Stimulated activated CD8-positive, alpha-beta memory T cell treated with anti-CD3 and anti-CD28 coated beads, Interleukin-4, amount 100 ng/mL, for 4 hours (primary cell): ENCODE measurements around the gene ZC3H12D.

Experiments used
- DNase-seq, 2 donors: peaks; one replicate each; pipeline ENCODE4 v3.0.0-alpha.2; 2020; ENCODE audit warnings: low read depth in 2 of 2, low spot score in 1 of 2

Gene ZC3H12D

GRCh38 chr6:149443411-149444181 lies 41.2 kb downstream of the ZC3H12D start:
- no peak for DNase-seq

DNA sequence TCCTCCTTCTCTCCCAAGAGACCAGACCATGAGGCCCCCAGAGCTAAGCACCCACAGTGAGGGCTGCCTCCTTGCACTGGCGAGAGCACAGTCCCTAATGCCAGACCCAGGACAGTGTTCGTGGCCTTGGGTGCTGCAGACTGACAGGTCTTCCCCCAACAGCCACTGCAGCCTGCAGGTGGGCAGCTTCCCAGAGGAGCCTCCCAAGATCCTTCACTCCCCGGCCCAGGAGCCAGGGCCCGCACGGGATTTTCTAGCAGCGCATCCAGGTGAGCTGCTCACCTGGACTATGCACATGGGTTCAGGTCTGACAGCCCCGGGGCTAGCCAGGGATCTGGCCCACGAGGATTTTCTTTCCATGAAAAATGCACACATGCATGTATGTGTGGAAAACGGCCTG lies 43.1 kb downstream of the ZC3H12D start:
- DNase-seq: no peak

DNA sequence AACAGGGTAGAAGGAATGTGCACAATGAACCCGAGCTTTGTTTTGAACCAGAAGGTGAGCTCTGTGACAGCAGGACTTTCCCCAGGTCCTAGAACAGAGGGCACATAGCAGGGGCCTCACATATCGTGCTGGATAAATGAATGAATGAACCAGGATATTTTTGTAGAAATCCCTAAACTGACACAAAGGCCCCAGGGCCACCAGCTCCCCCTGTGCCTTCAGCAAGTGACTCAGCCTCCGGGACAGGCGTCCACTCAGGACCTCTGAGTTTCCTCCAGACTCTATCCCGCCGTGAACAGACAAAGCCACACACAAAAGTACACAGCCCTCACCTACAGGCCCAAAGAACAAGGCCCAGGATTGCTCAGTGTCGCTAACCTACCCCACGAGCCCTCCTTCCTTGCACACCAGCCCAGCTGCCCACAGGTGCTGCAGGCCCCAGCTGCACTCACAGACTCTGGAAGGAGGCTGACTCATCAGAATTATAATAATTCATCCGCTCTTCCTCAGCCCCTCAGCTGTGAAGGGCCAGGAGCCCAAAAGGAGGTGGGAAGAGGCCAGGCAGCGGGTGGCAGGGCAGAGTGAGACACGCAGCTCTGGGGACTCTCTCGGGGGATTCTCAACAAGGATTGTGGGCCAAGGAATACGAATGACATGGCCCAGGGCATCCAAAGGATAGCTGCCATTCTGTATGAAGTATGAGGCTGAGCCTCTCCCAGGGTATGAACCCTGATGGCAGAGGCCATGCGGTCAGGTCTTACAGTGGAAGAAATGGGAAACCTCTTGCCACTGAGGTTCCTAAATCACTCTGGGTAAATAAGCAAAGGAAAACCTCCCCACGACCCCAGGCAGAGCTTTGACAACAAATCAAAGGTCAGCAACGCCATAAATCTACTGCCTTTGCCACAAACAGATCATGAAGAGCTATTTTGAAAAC lies 43.8 kb downstream of the ZC3H12D start:
- no peak for DNase-seq

DNA sequence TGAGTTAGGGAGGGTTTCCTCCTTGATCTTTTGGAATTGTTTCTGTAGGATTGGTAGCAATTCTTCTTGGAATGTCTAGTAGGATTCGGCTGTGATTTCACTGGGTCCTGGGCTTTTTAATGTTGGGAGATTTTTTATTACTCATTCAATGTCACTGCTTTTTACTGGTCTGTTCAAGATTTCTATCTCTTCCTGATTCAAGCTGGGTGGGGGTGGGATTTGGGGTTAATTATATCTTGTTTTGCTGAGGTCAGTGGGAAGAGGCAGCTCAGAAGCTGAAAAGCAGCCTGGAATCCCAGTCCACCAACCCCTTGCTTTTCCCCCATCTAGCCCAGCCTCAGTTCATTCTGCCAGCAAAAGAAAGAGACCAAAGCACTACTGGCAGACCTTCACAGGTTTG lies 45.2 kb downstream of the ZC3H12D start:
- no peak for DNase-seq

DNA sequence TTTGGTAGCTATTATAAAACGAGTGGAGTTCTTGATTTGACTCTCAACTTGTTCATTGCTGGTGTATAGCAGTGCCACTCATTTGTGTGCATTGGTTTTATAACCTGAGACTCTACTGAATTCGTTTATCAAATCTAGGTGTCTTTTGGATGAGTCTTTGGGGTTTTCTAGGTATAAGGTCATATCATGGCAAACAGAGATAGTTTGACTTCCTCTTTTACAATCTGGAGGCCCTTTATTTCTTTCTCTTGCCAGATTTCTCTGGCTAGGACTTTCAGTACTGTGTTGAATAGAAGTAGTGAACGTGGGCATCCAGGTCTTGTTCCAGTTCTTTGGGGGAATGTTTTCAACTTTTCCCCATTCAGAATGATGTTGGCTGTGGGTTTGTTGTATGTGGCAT lies 46.0 kb downstream of the ZC3H12D start:
- DNase-seq: no peak

GRCh38 chr6:149437212-149437611 lies 47.6 kb downstream of the ZC3H12D start:
- no peak for DNase-seq

DNA sequence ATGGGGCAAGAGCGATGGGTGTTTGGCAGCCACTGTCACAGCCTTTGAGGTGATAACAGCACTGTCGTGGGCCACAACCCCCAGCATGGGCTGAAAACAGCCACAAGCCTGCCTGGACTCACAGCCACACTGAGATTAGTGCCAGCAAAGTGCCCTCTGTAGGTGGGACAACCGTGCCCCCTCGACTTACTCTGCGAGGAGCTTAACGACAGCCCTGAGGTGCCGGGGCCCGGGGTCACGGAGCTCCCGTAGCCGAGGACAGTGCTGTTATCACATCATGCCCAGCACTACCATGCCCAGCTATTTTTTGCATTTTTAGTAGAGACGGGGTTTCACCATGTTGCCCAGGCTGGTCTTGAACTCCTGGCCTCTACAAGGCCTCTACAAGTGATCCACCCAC lies 48.2 kb downstream of the ZC3H12D start:
- DNase-seq: no peak

DNA sequence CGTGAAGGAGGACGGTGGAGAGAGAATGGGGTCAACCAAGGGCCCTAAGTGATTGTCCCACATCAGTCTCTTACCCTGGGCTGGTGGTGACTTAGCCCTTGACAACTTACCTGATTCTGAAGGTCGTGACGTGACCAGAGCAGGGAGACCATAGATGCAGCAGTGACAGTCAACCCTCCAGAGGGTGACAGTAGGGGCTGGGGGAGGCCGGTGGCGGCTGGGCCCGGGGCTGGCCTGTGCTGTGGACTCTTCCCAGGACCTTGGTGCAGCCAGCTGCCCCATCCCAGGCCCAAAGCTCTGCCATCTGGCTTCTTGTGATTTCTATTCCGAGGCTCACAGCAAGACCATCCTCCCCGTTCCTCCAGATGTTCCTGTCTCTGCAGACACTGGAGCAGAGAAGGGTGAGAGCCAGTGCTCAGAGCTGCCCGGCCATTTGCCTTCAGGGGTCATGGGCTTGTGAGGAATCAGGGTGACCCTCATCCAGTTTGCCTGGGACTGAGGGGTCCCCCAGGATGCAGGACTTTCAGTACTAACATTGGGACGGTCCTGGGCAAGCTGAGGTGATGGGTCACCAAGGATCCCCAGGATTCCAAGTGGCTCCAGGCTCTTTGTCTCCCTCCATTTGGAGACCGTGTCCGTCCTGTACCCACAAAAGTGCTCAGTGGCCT lies 48.8 kb downstream of the ZC3H12D start:
- DNase-seq: no peak

DNA sequence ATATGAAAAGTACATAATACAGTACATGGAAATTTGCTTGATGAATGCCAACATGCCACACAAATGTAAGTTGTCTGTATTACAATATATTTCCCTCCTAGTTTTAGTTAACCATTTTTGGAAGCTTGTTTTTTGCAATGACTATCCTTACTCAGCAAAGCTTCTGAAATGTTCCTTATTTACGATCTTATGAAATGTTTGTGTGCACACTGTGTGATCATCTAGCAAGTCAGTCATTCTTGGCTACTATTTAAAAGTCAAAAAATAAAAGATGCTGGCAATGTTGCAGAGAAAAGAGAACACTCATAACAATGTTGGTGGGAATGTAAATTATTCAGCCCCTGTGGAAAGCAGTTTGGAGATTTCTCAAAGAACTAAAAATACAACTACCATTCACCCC lies 50.9 kb downstream of the ZC3H12D start:
- DNase-seq: no peak

DNA sequence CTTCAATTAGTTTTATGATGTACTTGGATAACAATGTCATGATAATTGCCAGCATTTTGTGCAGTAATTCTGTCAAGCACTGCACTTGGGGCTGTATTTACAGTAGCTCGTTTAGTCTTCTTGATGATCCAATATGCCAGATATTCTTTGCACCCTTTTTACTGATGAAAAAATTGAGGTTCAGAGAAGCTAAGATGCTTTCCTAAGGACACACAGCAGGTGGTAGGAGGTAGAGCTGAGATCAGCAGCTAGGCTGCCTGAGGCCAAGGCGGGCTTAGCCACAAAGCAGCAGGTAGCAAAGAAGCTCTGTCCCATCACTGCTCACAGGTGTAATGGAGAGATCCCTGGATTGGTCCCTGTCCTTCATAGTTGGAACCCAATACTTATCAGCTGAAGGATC lies 51.4 kb downstream of the ZC3H12D start:
- no peak for DNase-seq

DNA sequence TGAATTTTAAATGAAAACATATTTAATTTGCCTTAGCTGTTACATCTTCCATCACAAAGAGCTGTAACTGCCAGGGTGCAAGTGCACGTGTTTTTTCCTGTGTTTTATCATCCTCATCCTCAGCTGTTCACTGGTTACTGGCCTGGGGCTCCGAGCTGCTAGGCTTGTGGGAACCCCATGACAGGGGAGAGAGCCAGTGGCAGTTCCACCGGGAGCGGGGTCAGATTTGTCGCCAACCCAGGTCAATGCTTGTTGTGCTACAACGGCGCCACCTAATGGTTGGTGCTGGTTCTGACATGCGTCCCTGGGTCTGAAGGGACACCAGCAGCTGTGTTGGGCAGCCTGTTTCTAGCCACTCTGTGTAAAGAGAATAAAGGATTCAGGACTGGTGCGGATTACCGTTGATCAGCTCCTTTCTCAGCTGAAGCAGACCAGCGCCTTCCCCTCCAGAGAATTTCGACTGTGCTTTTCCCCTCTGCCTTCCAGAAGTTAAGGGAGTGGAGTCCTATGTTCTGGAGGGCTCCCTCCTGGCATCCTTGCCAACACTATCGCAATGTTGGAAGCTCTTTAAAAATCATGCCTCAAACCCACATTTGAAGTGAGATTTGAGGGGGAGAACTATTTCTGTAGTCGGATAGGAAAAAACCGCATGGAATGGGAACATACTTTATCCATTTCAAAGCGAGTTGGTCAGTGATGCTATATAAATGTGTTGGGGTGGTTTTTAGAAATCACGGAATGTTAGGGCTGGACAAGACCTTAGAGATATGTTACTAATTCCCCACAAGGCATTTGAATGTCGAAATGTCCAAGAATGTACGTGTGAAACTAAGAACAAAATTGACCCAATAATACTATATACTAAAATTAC lies 52.7 kb downstream of the ZC3H12D start:
- DNase-seq: peak; percentile 75 to 95

- DNase-seq: no peak
Observed at GRCh38 chr6:149429427-149430360, 55.1 kb downstream of the ZC3H12D start.

DNA sequence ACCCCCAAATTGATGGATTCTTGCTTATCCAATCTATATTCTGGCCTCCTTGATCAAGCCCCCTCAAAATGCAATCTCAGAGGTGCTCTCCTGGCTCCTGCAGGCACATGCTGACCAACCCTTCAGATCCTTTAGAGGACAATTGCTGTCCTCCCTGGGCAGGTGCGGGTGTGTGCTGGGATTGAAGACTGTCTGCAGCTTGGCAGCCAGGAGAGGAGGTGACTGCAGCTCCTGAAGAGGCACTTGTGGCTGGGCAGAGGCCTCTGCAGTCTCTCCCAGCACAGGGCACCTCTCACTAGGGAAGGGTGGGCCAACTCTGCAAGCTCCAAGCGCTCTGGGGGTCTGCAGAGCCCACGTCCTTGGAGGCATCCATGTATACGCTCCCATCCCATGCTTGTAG lies 56.2 kb downstream of the ZC3H12D start:
- DNase-seq: no peak

DNA sequence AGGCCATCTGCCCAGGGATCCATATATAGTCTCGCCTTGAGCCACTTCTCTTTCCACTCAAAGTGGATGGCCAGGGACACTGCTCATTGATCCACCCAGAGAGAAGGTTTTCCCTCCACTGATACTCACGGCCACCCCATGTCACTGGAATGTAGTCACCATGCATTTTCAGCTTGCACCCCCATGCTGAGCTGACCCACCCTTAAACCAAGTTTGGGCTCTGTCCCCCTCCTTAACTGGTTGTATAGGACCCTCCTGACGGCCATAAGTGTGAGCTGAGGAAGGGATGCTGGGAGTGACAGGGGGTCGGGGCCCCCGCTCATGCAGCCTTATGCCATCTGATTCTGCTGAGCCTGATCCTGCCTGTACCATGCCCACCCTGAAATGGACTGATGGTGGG lies 59.1 kb downstream of the ZC3H12D start:
- no peak for DNase-seq

DNA sequence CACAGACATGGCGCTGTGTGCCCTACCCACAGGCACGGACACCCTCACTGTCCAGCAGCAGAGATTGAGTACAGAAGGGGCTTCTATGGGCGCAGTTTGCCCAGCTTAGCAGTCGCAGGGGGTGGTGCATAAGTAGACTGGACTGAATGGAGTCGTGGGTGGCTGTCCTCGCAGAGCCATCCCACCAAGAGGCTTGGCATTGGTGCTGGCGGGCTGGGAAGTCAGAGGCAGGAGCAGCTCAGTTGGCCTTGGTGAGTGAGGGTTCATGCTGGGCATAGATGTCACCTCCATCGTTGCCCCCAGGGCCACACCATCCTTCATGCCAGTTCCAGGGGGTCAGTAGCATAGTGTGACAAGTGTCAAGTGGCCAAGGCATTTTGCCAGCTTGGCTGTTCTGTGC lies 59.6 kb downstream of the ZC3H12D start:
- no peak for DNase-seq

DNA sequence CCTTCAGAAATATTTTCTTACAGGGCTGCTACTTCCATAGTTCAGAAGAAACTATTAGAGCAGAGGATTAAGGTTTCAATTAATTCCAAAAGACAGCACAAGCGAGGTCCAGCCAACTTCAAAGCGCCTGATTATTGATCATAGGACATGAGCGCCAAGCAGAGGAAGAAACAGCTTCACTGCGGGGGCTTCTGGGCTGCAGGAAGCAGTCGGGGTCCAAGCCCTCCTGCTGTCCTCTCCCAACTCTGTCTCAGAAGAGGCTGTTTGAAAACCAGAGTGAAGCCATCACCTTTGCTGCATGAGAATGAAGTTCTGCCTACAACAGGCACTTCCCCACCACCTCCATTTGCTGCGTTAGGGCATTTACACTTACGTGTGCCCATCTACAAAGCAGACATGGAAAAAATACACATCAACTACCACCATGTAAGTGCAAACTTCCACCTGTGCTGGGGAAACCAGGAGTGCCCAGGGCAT lies 60.8 kb downstream of the ZC3H12D start:
- no peak for DNase-seq

DNA sequence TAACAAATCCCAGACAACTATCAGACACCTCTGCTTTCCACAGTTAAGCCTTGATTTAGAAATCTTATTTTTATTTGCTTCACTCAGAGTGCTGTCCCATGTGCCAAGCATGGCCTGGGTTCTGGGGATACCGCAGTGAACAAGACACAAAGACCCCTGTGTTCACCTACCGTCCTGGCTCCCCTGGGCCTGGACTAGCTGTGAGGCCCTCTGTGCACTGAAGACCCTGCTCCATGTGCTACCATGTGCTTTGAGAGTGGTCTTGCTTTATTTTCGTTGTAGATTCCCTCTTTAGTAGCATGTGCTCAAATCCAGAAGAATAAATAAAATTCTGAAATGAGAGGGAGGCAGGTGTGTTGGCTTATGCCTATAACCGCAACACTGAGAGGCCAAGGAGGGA lies 62.2 kb downstream of the ZC3H12D start:
- DNase-seq: no peak

- no peak for DNase-seq
Observed at GRCh38 chr6:149421132-149421531, 63.7 kb downstream of the ZC3H12D start.

DNA sequence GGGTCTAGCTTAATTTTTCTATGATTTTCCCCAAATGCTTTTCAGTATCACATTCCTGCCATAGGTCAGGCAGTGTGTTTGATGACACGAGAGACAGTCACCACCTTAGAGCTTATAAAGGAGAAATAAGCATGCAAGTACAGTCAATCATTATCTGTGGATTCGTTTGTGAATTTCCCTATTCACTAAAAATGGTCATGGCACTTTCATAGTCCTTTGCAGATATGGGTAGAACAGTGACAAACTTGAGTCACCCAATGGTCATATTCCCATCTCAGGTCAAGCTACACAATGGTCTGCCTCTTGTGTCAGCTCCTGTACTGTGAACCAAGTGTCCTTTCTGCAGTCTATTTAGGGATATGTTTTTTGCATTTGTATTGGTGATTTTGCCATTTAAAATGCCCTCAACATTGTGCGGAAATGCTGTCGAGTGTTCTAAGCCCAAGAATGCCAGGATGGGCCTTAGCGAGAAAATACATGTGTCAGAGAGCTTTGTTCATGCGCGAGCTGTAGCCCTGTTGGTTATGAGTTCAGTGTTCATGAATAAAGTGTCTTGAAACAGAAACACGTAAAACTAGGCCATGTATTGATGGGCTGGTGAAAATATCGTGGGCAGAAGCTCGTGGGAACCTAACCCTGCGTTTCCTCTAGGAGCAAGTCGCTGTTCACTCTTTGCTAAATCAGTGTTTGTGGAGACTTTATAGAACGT lies 65.0 kb downstream of the ZC3H12D start:
- no peak for DNase-seq
